ENCODE results near the gene ADAMTS10. TPM values are rescaled to one million over a fixed set of nuclear protein-coding genes. Genes with fewer than 3 reads are reported as not detected.

ADAMTS10 gene
- total and polyA plus RNA-seq, 2 donors (not counting 3 experiments of a cell fraction or from before 2014, with no cell fraction given) = 15.8 to 17.4 TPM

DNA sequence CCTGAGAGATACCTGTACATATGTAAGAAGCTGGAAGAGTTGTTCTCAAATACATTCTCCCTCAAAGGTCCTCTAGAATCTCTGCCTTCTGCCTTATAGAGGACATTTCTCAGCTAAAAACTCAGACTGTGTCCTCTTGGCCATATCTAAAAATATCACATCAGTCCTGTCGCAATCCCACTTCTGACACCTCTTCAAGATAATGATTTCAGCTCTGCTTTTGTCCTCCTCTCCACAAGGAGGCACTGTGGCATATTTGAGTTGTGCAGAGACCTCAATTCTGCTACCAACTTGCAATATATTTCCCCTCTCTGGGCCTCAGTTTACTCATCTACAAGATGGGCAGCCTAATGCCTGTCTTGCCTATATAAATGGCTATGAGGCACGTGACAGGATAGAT is 16.6 kb downstream of the ADAMTS10 start:
- Histone ChIP-seq H4K20me1 (replicated peaks; ENCODE audit: control insufficient read depth, extremely low read depth, insufficient read depth, low read length) (no peaks in the 10 kb centered on the region), H3K27me3 (ENCODE audit: control insufficient read depth in 2 of 2, insufficient read depth in 2 of 2, low read length in 2 of 2) (peaks cover 0 to 3% of the 10 kb centered on the region in 2 experiments), H3K4me2 (ENCODE audit: insufficient read depth, low read length) (no peak overlapping the region), H3K9me3 (replicated peaks; ENCODE audit: control insufficient read depth, insufficient read depth, low read length) (peaks cover 5% of the 10 kb centered on the region), H3K27ac (ENCODE audit: insufficient read depth, low read depth, low read length) (no peak overlapping the region), H2AFZ (ENCODE audit: low read depth, low read length) (no peak overlapping the region), H3K9ac (replicated peaks; ENCODE audit: extremely low read depth, insufficient read depth, low read length) (no peak overlapping the region), H3K4me1 (ENCODE audit: control insufficient read depth, extremely low read depth, insufficient read depth, low read length) (no peaks in the 10 kb centered on the region), H3K9me1 (replicated peaks; ENCODE audit: control insufficient read depth, extremely low read depth, insufficient read depth, low read length) (no peaks in the 10 kb centered on the region), H3K4me3 (replicated peaks in 1 of 3; ENCODE audit: insufficient read depth in 1 of 3, low read depth in 1 of 3, low read length in 3 of 3) (no peak overlapping the region), H3K79me2 (ENCODE audit: control insufficient read depth, insufficient read depth, low read length) (no peaks in the 10 kb centered on the region), H3K36me3 (ENCODE audit: control insufficient read depth in 2 of 2, extremely low read depth in 1 of 2, insufficient read depth in 2 of 2, low read length in 2 of 2) (no peaks in the 10 kb centered on the region)
- BruUV-seq (replicated peaks) = no TSS peak
- dilution Hi-C loops (cut with MboI; ENCODE audit: extremely low pct_ligation_motif_present, low sequenced_read_pairs) = loop anchor here (10.0 kb wide), 1 partner anchor 69 kb away; no protein-coding TSS in a partner anchor
- FAIRE-seq (no peak), DNase-seq (ENCODE audit: low read depth, low spot score) (no peak)
- ChIA-PET CTCF (interaction anchor here (1.1 to 2.2 kb wide), 4 partner anchors 13 to 68 kb away, joined by 3 to 11 read pairs (median 4); no protein-coding TSS in a partner anchor), POLR2A (no interaction called here)
- TF ChIP-seq JUN (IDR thresholded peaks at IDR 0.05; ENCODE audit: borderline replicate concordance, insufficient read depth, insufficient read length, low read depth) (no peak), POLR2A (IDR thresholded peaks at IDR 0.05; ENCODE audit: low read depth, low read length) (no peak), MYC (IDR thresholded peaks at IDR 0.05; ENCODE audit: low read depth, low read length) (no peak), POLR2AphosphoS5 (IDR thresholded peaks at IDR 0.05; ENCODE audit: insufficient read depth, low read depth, low read length) (no peak), GATA2 (IDR thresholded peaks at IDR 0.05; ENCODE audit: insufficient read depth, insufficient read length, low read depth, low read length) (no peak), FOS (IDR thresholded peaks at IDR 0.05; ENCODE audit: borderline replicate concordance, insufficient read depth, low read length) (no peak), EZH2 (IDR thresholded peaks at IDR 0.05; ENCODE audit: borderline replicate concordance, low read depth, low read length, severe bottlenecking) (no peak)
- TF ChIP-seq, protein P1, sequence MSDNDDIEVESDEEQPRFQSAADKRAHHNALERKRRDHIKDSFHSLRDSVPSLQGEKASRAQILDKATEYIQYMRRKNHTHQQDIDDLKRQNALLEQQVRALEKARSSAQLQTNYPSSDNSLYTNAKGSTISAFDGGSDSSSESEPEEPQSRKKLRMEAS (IDR thresholded peaks at IDR 0.05; ENCODE audit: insufficient read depth, insufficient read length) = no peak
- TF ChIP-seq, protein P2, sequence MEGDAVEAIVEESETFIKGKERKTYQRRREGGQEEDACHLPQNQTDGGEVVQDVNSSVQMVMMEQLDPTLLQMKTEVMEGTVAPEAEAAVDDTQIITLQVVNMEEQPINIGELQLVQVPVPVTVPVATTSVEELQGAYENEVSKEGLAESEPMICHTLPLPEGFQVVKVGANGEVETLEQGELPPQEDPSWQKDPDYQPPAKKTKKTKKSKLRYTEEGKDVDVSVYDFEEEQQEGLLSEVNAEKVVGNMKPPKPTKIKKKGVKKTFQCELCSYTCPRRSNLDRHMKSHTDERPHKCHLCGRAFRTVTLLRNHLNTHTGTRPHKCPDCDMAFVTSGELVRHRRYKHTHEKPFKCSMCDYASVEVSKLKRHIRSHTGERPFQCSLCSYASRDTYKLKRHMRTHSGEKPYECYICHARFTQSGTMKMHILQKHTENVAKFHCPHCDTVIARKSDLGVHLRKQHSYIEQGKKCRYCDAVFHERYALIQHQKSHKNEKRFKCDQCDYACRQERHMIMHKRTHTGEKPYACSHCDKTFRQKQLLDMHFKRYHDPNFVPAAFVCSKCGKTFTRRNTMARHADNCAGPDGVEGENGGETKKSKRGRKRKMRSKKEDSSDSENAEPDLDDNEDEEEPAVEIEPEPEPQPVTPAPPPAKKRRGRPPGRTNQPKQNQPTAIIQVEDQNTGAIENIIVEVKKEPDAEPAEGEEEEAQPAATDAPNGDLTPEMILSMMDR (IDR thresholded peaks at IDR 0.05; ENCODE audit: extremely low read depth in 1 of 2, insufficient read depth in 1 of 2, low read depth in 1 of 2, low read length in 2 of 2) = no peak
- intact Hi-C loops (cut with micrococcal nuclease) = no loop called here

Measured in endothelial cell of umbilical vein (primary cell).